GM12878 (cell line): Measurements from ENCODE around the gene PTAFR. TPM values are rescaled to one million over a fixed set of nuclear protein-coding genes. Genes with fewer than 3 reads are reported as not detected.

Experiments
- ATAC-seq: fragments of 200-7000 bp; cut with Tn5 transposase; 3 replicates; pipeline ENCODE4 v1.9.1; 2020; ENCODE audit warnings: mild to moderate bottlenecking, moderate library complexity
- BruUV-seq: library from RNA; stranded (reverse); fragments of 400-500 nt; replicated peaks from 2 replicates; lab custom pipeline; 2021; lab: Mats Ljungman, UMichigan
- CTCF ChIA-PET: fragments of 300-600 bp; sonication (Branson Sonifier 250); formaldehyde crosslinking; extraction: SDS; loops from one replicate; lab custom pipeline; 2021; ENCODE audit warnings: inconsistent platforms; lab: Yijun Ruan, JAX
- POLR2A ChIA-PET: fragments of 350-600 bp; formaldehyde crosslinking; extraction: SDS; loops from one replicate; lab custom pipeline; 2021; ENCODE audit warnings: inconsistent platforms; lab: Charles Lee
- RAD21 ChIA-PET: fragments of 300-600 bp; sonication (Branson Sonifier 250); formaldehyde crosslinking; loops from one replicate; lab custom pipeline; 2023; ENCODE audit warnings: antibody characterized with exemption; ENCODE audit not compliant: unreplicated experiment; lab: Charles Lee
- SMC1A ChIA-PET: fragments of 300-600 bp; sonication (Branson Sonifier 250); formaldehyde crosslinking; loops from one replicate; lab custom pipeline; 2023; ENCODE audit not compliant: unreplicated experiment, uncharacterized antibody; lab: Charles Lee
- DNase-seq: peaks from one replicate; pipeline ENCODE4 v3.0.0-alpha.2; 2011; ENCODE audit warnings: low read depth, low spot score
- FAIRE-seq: peaks from 3 replicates; lab custom pipeline; 2011; peaks lifted over from hg19 to GRCh38; lab: Jason Lieb, UNC
- H2AFZ ChIP-seq: 2 replicates; pipeline ENCODE4 v1.6.0; 2011; ENCODE audit warnings: low read depth, low read length, control low read depth; ENCODE audit not compliant: control insufficient read depth
- H3K27ac ChIP-seq: 2 replicates; pipeline ENCODE4 v1.5.1; 2011; ENCODE audit warnings: control low read depth; ENCODE audit not compliant: control insufficient read depth, insufficient read depth
- H3K27me3 ChIP-seq, 2 experiments: replicated peaks in 1 of 2; 2 replicates each; pipeline versions ENCODE4 v1.6.0 to v1.6.1; 2011; ENCODE audit warnings: low read length in 1 of 2; ENCODE audit not compliant: control insufficient read depth in 2 of 2, insufficient read depth in 2 of 2
- H3K36me3 ChIP-seq, 2 experiments: 2 replicates each; pipeline ENCODE4 v1.5.1; 2011; ENCODE audit warnings: low read length in 1 of 2; ENCODE audit not compliant: control insufficient read depth in 2 of 2, insufficient read depth in 2 of 2
- H3K4me1 ChIP-seq: 2 replicates; pipeline ENCODE4 v1.6.1; 2011; ENCODE audit warnings: mild to moderate bottlenecking, low read length, moderate library complexity, mixed read lengths; ENCODE audit not compliant: control insufficient read depth, insufficient read depth
- H3K4me2 ChIP-seq: 2 replicates; pipeline ENCODE4 v1.6.0; 2011; ENCODE audit warnings: control low read depth; ENCODE audit not compliant: control insufficient read depth, insufficient read depth
- H3K4me3 ChIP-seq: fragments of 200-600 bp; sonication (generic); 2 replicates; pipeline ENCODE4 v1.5.1; 2016
- H3K79me2 ChIP-seq: 2 replicates; pipeline ENCODE4 v1.6.0; 2011; ENCODE audit warnings: low read length; ENCODE audit not compliant: control insufficient read depth, insufficient read depth
- H3K9ac ChIP-seq: 2 replicates; pipeline ENCODE4 v1.8.0; 2011; ENCODE audit warnings: low read length, control low read depth, mixed read lengths; ENCODE audit not compliant: control insufficient read depth, insufficient read depth
- H3K9me3 ChIP-seq: replicated peaks from 3 replicates; pipeline ENCODE4 v1.5.1; 2011; ENCODE audit warnings: mild to moderate bottlenecking, low read length; ENCODE audit not compliant: control insufficient read depth, insufficient read depth
- H4K20me1 ChIP-seq: 2 replicates; pipeline ENCODE4 v1.6.0; 2011; ENCODE audit not compliant: control insufficient read depth, insufficient read depth
- ASH2L ChIP-seq: fragments of 300-600, 200-600 bp; sonication (generic); IDR thresholded peaks from 2 replicates; pipeline ENCODE4 v1.6.1; 2017; ENCODE audit warnings: low read depth, mild to moderate bottlenecking, borderline replicate concordance
- CEBPZ ChIP-seq: fragments of 150-350 bp; IDR thresholded peaks from 2 replicates; pipeline ENCODE4 v1.6.1; 2016; ENCODE audit warnings: low read depth, low read length
- CHD4 ChIP-seq: fragments of 200-600 bp; sonication (generic); IDR thresholded peaks from 2 replicates; pipeline ENCODE4 v1.6.1; 2016; ENCODE audit warnings: mild to moderate bottlenecking
- CREM ChIP-seq: IDR thresholded peaks from 2 replicates; pipeline ENCODE4 v1.6.1; 2014; ENCODE audit warnings: antibody characterized with exemption, low read depth
- ESRRA ChIP-seq: IDR thresholded peaks from 2 replicates; pipeline ENCODE4 v1.6.1; 2012; ENCODE audit warnings: mild to moderate bottlenecking, low read length, improper control_type of control experiment
- NFYB ChIP-seq: IDR thresholded peaks from 2 replicates; pipeline ENCODE4 v1.6.1; 2011; ENCODE audit warnings: low read depth, mild to moderate bottlenecking, low read length, improper control_type of control experiment, moderate library complexity; ENCODE audit not compliant: insufficient read depth
- PAX5 ChIP-seq: IDR thresholded peaks from 2 replicates; pipeline ENCODE4 v1.6.1; 2011; ENCODE audit warnings: low read depth, low read length, borderline replicate concordance
- PML ChIP-seq: IDR thresholded peaks from 2 replicates; pipeline ENCODE4 v1.6.1; 2012; ENCODE audit warnings: low read length, inconsistent platforms
- RUNX3 ChIP-seq: IDR thresholded peaks from 2 replicates; pipeline ENCODE4 v1.6.1; 2012; ENCODE audit warnings: low read length, inconsistent platforms
- ZNF207 ChIP-seq: fragments of 450-650 bp; IDR thresholded peaks from 2 replicates; pipeline ENCODE4 v1.6.1; 2014; ENCODE audit warnings: antibody characterized with exemption, mild to moderate bottlenecking, borderline replicate concordance
- ZNF622 ChIP-seq: fragments of 450-650 bp; IDR thresholded peaks from 2 replicates; pipeline ENCODE4 v1.6.1; 2017; ENCODE audit warnings: mild to moderate bottlenecking, inconsistent platforms
- WGBS: methylation state at CpG from one replicate; pipeline ENCODE4 v1.1.6; 2016; ENCODE audit warnings: low lambda C conversion rate; ENCODE audit not compliant: insufficient replicate concordance, insufficient coverage; ENCODE audit errors: missing lambda C conversion rate; 5-methylcytosine and 5-hydroxymethylcytosine counted together
- in situ Hi-C: fragments of 300-500 bp; cut with MboI; formaldehyde crosslinking; loops from 9 replicates; pipeline ENCODE4 v1.14.3; 2018; ENCODE audit warnings: mixed read lengths
- intact Hi-C: fragments of 100-400 bp; cut with micrococcal nuclease; formaldehyde crosslinking; loops from one replicate; pipeline ENCODE4 v1.14.2; 2022; ENCODE audit not compliant: unreplicated experiment
- polyA plus RNA-seq, 11 experiments: library from polyadenylated mRNA; depleted of rRNA in 4 of 11; unstranded in 6 of 11; stranded (reverse) in 5 of 11; fragments of >200 nt; fragmentation: Nextera tagmentation in 4 of 11; fragmentation: Illumina TruSeq in 1 of 11; extraction: Ambion mirVana in 4 of 11; extraction: Trizol in 1 of 11; gene quantifications; 1 replicate in 1 of 11; 2 replicates in 10 of 11; pipeline versions ENCODE4 v1.2.1 to v1.2.3, GENCODE V29; 2011 to 2016; ENCODE audit warnings: inconsistent platforms in 2 of 11, missing spikeins in 2 of 11, low read depth in 1 of 11
- total RNA-seq, 4 experiments: library from RNA; depleted of rRNA in 3 of 4; stranded (reverse); fragments of >200 nt in 3 of 4; fragmentation: Illumina TruSeq in 1 of 4; extraction: Trizol in 1 of 4; gene quantifications; 2 replicates each; pipeline versions ENCODE4 v1.2.1 to v1.2.3, GENCODE V29; 2013 to 2021
- TF ChIP-seq, protein P1 (sequence below): IDR thresholded peaks from 2 replicates; pipeline ENCODE4 v1.6.1; 2011; ENCODE audit warnings: borderline replicate concordance, low read depth, mild to moderate bottlenecking, moderate library complexity, mixed read lengths, low read length; ENCODE audit not compliant: insufficient read depth; ENCODE audit errors: extremely low read length

PTAFR gene
- total and polyA plus RNA-seq, 10 of the 15 experiments (the other 5 are each of a cell fraction or from before 2014, with no cell fraction given) = 17.5 to 251 (median 27.7) TPM

GRCh38 chr1:28154078-28154594, 22.4 kb downstream of the PTAFR start:
- no peak for DNase-seq
- Histone ChIP-seq H3K36me3 (peaks cover 0 to 25% of the 10 kb centered on the region in 2 experiments; a peak in 2 of 4 replicates), H3K4me1 (no peaks in the 10 kb centered on the region)
- CTCF ChIA-PET = interaction anchor here (1.3 to 1.9 kb wide), 2 partner anchors 21 to 55 kb away, joined by 3 to 5 read pairs; no protein-coding TSS in a partner anchor
- no peak for TF ChIP-seq ZNF207
- TF ChIP-seq, all 136 proteins: peak for 0
- Histone ChIP-seq H3K9ac (no peak overlapping the region), H3K27ac (no peak overlapping the region), H3K9me3 (no peaks in the 10 kb centered on the region), H3K27me3 (no peaks in the 10 kb centered on the region), H4K20me1 (no peaks in the 10 kb centered on the region), H3K4me3 (no peak overlapping the region), H3K4me2 (no peak overlapping the region), H2AFZ (no peak overlapping the region), H3K79me2 (no peaks in the 10 kb centered on the region)
- RAD21 ChIA-PET = interaction anchor here (0.8 kb wide), 1 partner anchor 16 kb away, joined by 4 read pairs; no protein-coding TSS in a partner anchor
- no peak for FAIRE-seq
- ATAC-seq = no peak
- POLR2A ChIA-PET = interaction anchor here (0.6 kb wide), 1 partner anchor 221 kb away, joined by 3 read pairs; no protein-coding TSS in a partner anchor
- intact Hi-C loops (no loop called here), in situ Hi-C loops (no loop called here)
- SMC1A ChIA-PET = interaction anchor here (1.0 to 2.4 kb wide), 3 partner anchors 9 to 20 kb away, joined by 3 to 8 read pairs (median 3); no protein-coding TSS in a partner anchor
- no TSS peak for BruUV-seq
- 83% methylated on average over 9 of the region's 9 CpGs for WGBS

GRCh38 chr1:28150125-28150780, 26.2 kb downstream of the PTAFR start:
- 98% methylated on average over 23 of the region's 23 CpGs for WGBS
- Histone ChIP-seq H3K36me3 (peaks cover 0 to 25% of the 10 kb centered on the region in 2 experiments; a peak in 2 of 4 replicates), H2AFZ (no peak overlapping the region), H3K4me2 (no peak overlapping the region), H3K27me3 (no peaks in the 10 kb centered on the region), H3K79me2 (no peaks in the 10 kb centered on the region; the same call in 1 of the 2 replicates), H3K27ac (no peak overlapping the region), H3K9me3 (no peaks in the 10 kb centered on the region), H3K4me1 (peaks cover 30% of the 10 kb centered on the region), H3K4me3 (no peak overlapping the region), H4K20me1 (no peaks in the 10 kb centered on the region), H3K9ac (no peak overlapping the region)
- FAIRE-seq = no peak
- CTCF ChIA-PET = interaction anchor here (1.1 to 1.7 kb wide), 2 partner anchors 56 to 59 kb away, joined by 4 read pairs; no protein-coding TSS in a partner anchor
- SMC1A ChIA-PET = interaction anchor here (1.0 to 3.5 kb wide), 3 partner anchors 11 to 59 kb away, joined by 4 to 10 read pairs (median 8); no protein-coding TSS in a partner anchor
- DNase-seq = no peak
- POLR2A ChIA-PET = no interaction called here
- in situ Hi-C loops (no loop called here), intact Hi-C loops (no loop called here)
- no peak for ATAC-seq
- no TSS peak for BruUV-seq
- RAD21 ChIA-PET = interaction anchor here (0.6 kb wide), 1 partner anchor 160 kb away, joined by 3 read pairs; no protein-coding TSS in a partner anchor
- no peak for TF ChIP-seq CEBPZ
- no peak for TF ChIP-seq PML
- no peak for TF ChIP-seq CREM
- TF ChIP-seq ESRRA = no peak
- no peak for TF ChIP-seq CHD4
- no peak for TF ChIP-seq ASH2L
- TF ChIP-seq PAX5 = no peak
- no peak for TF ChIP-seq NFYB
- TF ChIP-seq, protein P1, sequence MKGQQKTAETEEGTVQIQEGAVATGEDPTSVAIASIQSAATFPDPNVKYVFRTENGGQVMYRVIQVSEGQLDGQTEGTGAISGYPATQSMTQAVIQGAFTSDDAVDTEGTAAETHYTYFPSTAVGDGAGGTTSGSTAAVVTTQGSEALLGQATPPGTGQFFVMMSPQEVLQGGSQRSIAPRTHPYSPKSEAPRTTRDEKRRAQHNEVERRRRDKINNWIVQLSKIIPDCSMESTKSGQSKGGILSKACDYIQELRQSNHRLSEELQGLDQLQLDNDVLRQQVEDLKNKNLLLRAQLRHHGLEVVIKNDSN = no peak
- TF ChIP-seq ZNF622 = no peak
- no peak for TF ChIP-seq RUNX3
